ENCODE measurements around the gene MAST4.

Gene MAST4

GRCh38 chr5:66606713-66607112 is 10.5 kb downstream of the MAST4 start:
- no peak for DNase-seq

- no peak for DNase-seq
These were observed 12.3 kb downstream of the MAST4 start for GRCh38 chr5:66608501-66608900.

GRCh38 chr5:66609615-66610014 is 13.4 kb downstream of the MAST4 start:
- DNase-seq = no peak

- DNase-seq = no peak
These were observed 16.0 kb downstream of the MAST4 start for GRCh38 chr5:66612226-66612625.

- DNase-seq = no peak
These were observed 18.9 kb downstream of the MAST4 start for GRCh38 chr5:66615136-66615535.

- DNase-seq = no peak
These were observed 19.7 kb downstream of the MAST4 start for GRCh38 chr5:66615894-66616293.

- no peak for DNase-seq
These were observed 20.5 kb downstream of the MAST4 start for GRCh38 chr5:66616520-66617225.

GRCh38 chr5:66617226-66617861 is 21.2 kb downstream of the MAST4 start:
- no peak for DNase-seq

GRCh38 chr5:66617991-66618768 is 22.0 kb downstream of the MAST4 start:
- no peak for DNase-seq

- DNase-seq = no peak
These were observed 24.5 kb downstream of the MAST4 start for GRCh38 chr5:66620711-66621110.

- DNase-seq = no peak
These were observed 25.0 kb downstream of the MAST4 start for GRCh38 chr5:66621146-66621545.

- DNase-seq = no peak
These were observed 25.5 kb downstream of the MAST4 start for GRCh38 chr5:66621736-66622135.

GRCh38 chr5:66628561-66628960 is 32.4 kb downstream of the MAST4 start:
- no peak for DNase-seq

- no peak for DNase-seq
These were observed 33.3 kb downstream of the MAST4 start for GRCh38 chr5:66629446-66629845.

GRCh38 chr5:66633754-66634153 is 37.6 kb downstream of the MAST4 start:
- peak; percentile 61 for DNase-seq

- no peak for DNase-seq
These were observed 38.4 kb downstream of the MAST4 start for GRCh38 chr5:66634601-66635000.

GRCh38 chr5:66637994-66638393 is 41.8 kb downstream of the MAST4 start:
- no peak for DNase-seq

GRCh38 chr5:66639037-66639436 is 42.8 kb downstream of the MAST4 start:
- DNase-seq = no peak

- DNase-seq = peak; percentile 95
These were observed 46.3 kb downstream of the MAST4 start for GRCh38 chr5:66642538-66642937.

GRCh38 chr5:66643387-66643786 is 47.2 kb downstream of the MAST4 start:
- peak; percentile 57 for DNase-seq

GRCh38 chr5:66644111-66644510 is 47.9 kb downstream of the MAST4 start:
- no peak for DNase-seq

GRCh38 chr5:66645039-66645438 is 48.8 kb downstream of the MAST4 start:
- no peak for DNase-seq

- DNase-seq = peak; percentile 32
These were observed 50.4 kb downstream of the MAST4 start for GRCh38 chr5:66646570-66646969.

All from SHP77 treated with DMSO at 0.1 percent for 48 hours (cell line).